Cortex of kidney (tissue), 1 donor: ENCODE data around the gene CCL8.

Experiments
- DNase-seq: peaks from one replicate; lab custom pipeline; 2025; lab: John Stamatoyannopoulos, UW

CCL8 gene

GRCh38 chr17:34319039-34319483 lies at the start of gene CCL8:
Gene CCL8 (plus strand): TSS chr17:34319435. CDS start chr17:34319502, 67 bp downstream.
- no peak for DNase-seq

- DNase-seq = no peak
These were observed 49.3 kb upstream of the CCL8 start, which contains the start of gene CCL7 for GRCh38 chr17:34269969-34270368. Gene CCL7 (plus strand): TSS chr17:34270221. CDS start chr17:34270291, 70 bp downstream.

- DNase-seq = no peak
These were observed 43.4 kb upstream of the CCL8 start for GRCh38 chr17:34275881-34276280.

GRCh38 chr17:34276826-34277225 lies 42.4 kb upstream of the CCL8 start:
- no peak for DNase-seq

GRCh38 chr17:34283571-34283970 lies 35.7 kb upstream of the CCL8 start:
- no peak for DNase-seq

GRCh38 chr17:34285286-34285792 lies 33.9 kb upstream of the CCL8 start, which contains the start of gene CCL11:
Gene CCL11 (plus strand): TSS chr17:34285742. CDS start chr17:34285809, 67 bp downstream.
- DNase-seq = no peak

- no peak for DNase-seq
These were observed 31.4 kb upstream of the CCL8 start for GRCh38 chr17:34287875-34288274.

- no peak for DNase-seq
These were observed 28.6 kb upstream of the CCL8 start for GRCh38 chr17:34290586-34290985.

GRCh38 chr17:34291721-34292348 lies 27.4 kb upstream of the CCL8 start:
- no peak for DNase-seq

- no peak for DNase-seq
These were observed 20.2 kb upstream of the CCL8 start for GRCh38 chr17:34299027-34299426.

- DNase-seq = no peak
These were observed 19.2 kb upstream of the CCL8 start for GRCh38 chr17:34299956-34300577.

GRCh38 chr17:34300652-34301370 lies 18.4 kb upstream of the CCL8 start:
- DNase-seq = no peak

GRCh38 chr17:34301986-34302385 lies 17.2 kb upstream of the CCL8 start:
- DNase-seq = no peak

- DNase-seq = no peak
These were observed 16.6 kb upstream of the CCL8 start for GRCh38 chr17:34302636-34303035.

- DNase-seq = no peak
These were observed 15.6 kb upstream of the CCL8 start for GRCh38 chr17:34303606-34304005.

GRCh38 chr17:34305061-34305460 lies 14.2 kb upstream of the CCL8 start:
- DNase-seq = no peak

GRCh38 chr17:34305606-34306005 lies 13.6 kb upstream of the CCL8 start:
- no peak for DNase-seq

GRCh38 chr17:34306466-34306865 lies 12.8 kb upstream of the CCL8 start:
- DNase-seq = no peak

- no peak for DNase-seq
These were observed 12.1 kb upstream of the CCL8 start for GRCh38 chr17:34307110-34307509.

GRCh38 chr17:34308371-34308770 lies 10.9 kb upstream of the CCL8 start:
- no peak for DNase-seq

GRCh38 chr17:34311291-34311690 lies 7.9 kb upstream of the CCL8 start:
- no peak for DNase-seq

GRCh38 chr17:34312080-34312479 lies 7.2 kb upstream of the CCL8 start:
- no peak for DNase-seq

GRCh38 chr17:34313164-34313563 lies 6.1 kb upstream of the CCL8 start:
- no peak for DNase-seq
